GM12878 (cell line): ENCODE measurements around the gene PRF1. TPM values are rescaled to one million over a fixed set of nuclear protein-coding genes. Genes with fewer than 3 reads are reported as not detected.

Experiments
- ATAC-seq: fragments of 200-7000 bp; cut with Tn5 transposase; 3 replicates; pipeline ENCODE4 v1.9.1; 2020; ENCODE audit warnings: mild to moderate bottlenecking, moderate library complexity
- BruUV-seq: library from RNA; stranded (reverse); fragments of 400-500 nt; replicated peaks from 2 replicates; lab custom pipeline; 2021; lab: Mats Ljungman, UMichigan
- CTCF ChIA-PET: fragments of 300-600 bp; sonication (Branson Sonifier 250); formaldehyde crosslinking; extraction: SDS; loops from one replicate; lab custom pipeline; 2021; ENCODE audit warnings: inconsistent platforms; lab: Yijun Ruan, JAX
- POLR2A ChIA-PET: fragments of 350-600 bp; formaldehyde crosslinking; extraction: SDS; loops from one replicate; lab custom pipeline; 2021; ENCODE audit warnings: inconsistent platforms; lab: Charles Lee
- RAD21 ChIA-PET: fragments of 300-600 bp; sonication (Branson Sonifier 250); formaldehyde crosslinking; loops from one replicate; lab custom pipeline; 2023; ENCODE audit warnings: antibody characterized with exemption; ENCODE audit not compliant: unreplicated experiment; lab: Charles Lee
- SMC1A ChIA-PET: fragments of 300-600 bp; sonication (Branson Sonifier 250); formaldehyde crosslinking; loops from one replicate; lab custom pipeline; 2023; ENCODE audit not compliant: unreplicated experiment, uncharacterized antibody; lab: Charles Lee
- DNase-seq: peaks from one replicate; pipeline ENCODE4 v3.0.0-alpha.2; 2011; ENCODE audit warnings: low read depth, low spot score
- FAIRE-seq: peaks from 3 replicates; lab custom pipeline; 2011; peaks lifted over from hg19 to GRCh38; lab: Jason Lieb, UNC
- H2AFZ ChIP-seq: 2 replicates; pipeline ENCODE4 v1.6.0; 2011; ENCODE audit warnings: low read depth, low read length, control low read depth; ENCODE audit not compliant: control insufficient read depth
- H3K27ac ChIP-seq: 2 replicates; pipeline ENCODE4 v1.5.1; 2011; ENCODE audit warnings: control low read depth; ENCODE audit not compliant: control insufficient read depth, insufficient read depth
- H3K27me3 ChIP-seq, 2 experiments: replicated peaks in 1 of 2; 2 replicates each; pipeline versions ENCODE4 v1.6.0 to v1.6.1; 2011; ENCODE audit warnings: low read length in 1 of 2; ENCODE audit not compliant: control insufficient read depth in 2 of 2, insufficient read depth in 2 of 2
- H3K36me3 ChIP-seq, 2 experiments: 2 replicates each; pipeline ENCODE4 v1.5.1; 2011; ENCODE audit warnings: low read length in 1 of 2; ENCODE audit not compliant: control insufficient read depth in 2 of 2, insufficient read depth in 2 of 2
- H3K4me1 ChIP-seq: 2 replicates; pipeline ENCODE4 v1.6.1; 2011; ENCODE audit warnings: mild to moderate bottlenecking, low read length, moderate library complexity, mixed read lengths; ENCODE audit not compliant: control insufficient read depth, insufficient read depth
- H3K4me2 ChIP-seq: 2 replicates; pipeline ENCODE4 v1.6.0; 2011; ENCODE audit warnings: control low read depth; ENCODE audit not compliant: control insufficient read depth, insufficient read depth
- H3K4me3 ChIP-seq: fragments of 200-600 bp; sonication (generic); 2 replicates; pipeline ENCODE4 v1.5.1; 2016
- H3K79me2 ChIP-seq: 2 replicates; pipeline ENCODE4 v1.6.0; 2011; ENCODE audit warnings: low read length; ENCODE audit not compliant: control insufficient read depth, insufficient read depth
- H3K9ac ChIP-seq: 2 replicates; pipeline ENCODE4 v1.8.0; 2011; ENCODE audit warnings: low read length, control low read depth, mixed read lengths; ENCODE audit not compliant: control insufficient read depth, insufficient read depth
- H3K9me3 ChIP-seq: replicated peaks from 3 replicates; pipeline ENCODE4 v1.5.1; 2011; ENCODE audit warnings: mild to moderate bottlenecking, low read length; ENCODE audit not compliant: control insufficient read depth, insufficient read depth
- H4K20me1 ChIP-seq: 2 replicates; pipeline ENCODE4 v1.6.0; 2011; ENCODE audit not compliant: control insufficient read depth, insufficient read depth
- BHLHE40 ChIP-seq, 2 experiments: fragments of 450-650 bp in 1 of 2; IDR thresholded peaks; 2 replicates each; pipeline ENCODE4 v1.6.1; 2011 to 2017; ENCODE audit warnings: low read depth in 2 of 2, borderline replicate concordance in 1 of 2, improper control_type of control experiment in 1 of 2, low read length in 1 of 2, mild to moderate bottlenecking in 1 of 2
- HDAC2 ChIP-seq: fragments of 200-600 bp; sonication (generic); IDR thresholded peaks from 2 replicates; pipeline ENCODE4 v1.6.1; 2017
- NFYB ChIP-seq: IDR thresholded peaks from 2 replicates; pipeline ENCODE4 v1.6.1; 2011; ENCODE audit warnings: low read depth, mild to moderate bottlenecking, low read length, improper control_type of control experiment, moderate library complexity; ENCODE audit not compliant: insufficient read depth
- PAX5 ChIP-seq: IDR thresholded peaks from 2 replicates; pipeline ENCODE4 v1.6.1; 2011; ENCODE audit warnings: low read depth, low read length, borderline replicate concordance
- RCOR1 ChIP-seq: conservative IDR thresholded peaks from 2 replicates; pipeline ENCODE4 v1.6.1; 2012; ENCODE audit warnings: low read depth, low read length, improper control_type of control experiment
- SMARCA5 ChIP-seq: fragments of 450-650 bp; IDR thresholded peaks from 2 replicates; pipeline ENCODE4 v1.6.1; 2017; ENCODE audit warnings: mild to moderate bottlenecking
- ZNF217 ChIP-seq: fragments of 450-650 bp; IDR thresholded peaks from 2 replicates; pipeline ENCODE4 v1.6.1; 2017; ENCODE audit warnings: antibody characterized with exemption, mild to moderate bottlenecking
- ZNF622 ChIP-seq: fragments of 450-650 bp; IDR thresholded peaks from 2 replicates; pipeline ENCODE4 v1.6.1; 2017; ENCODE audit warnings: mild to moderate bottlenecking, inconsistent platforms
- WGBS: methylation state at CpG from one replicate; pipeline ENCODE4 v1.1.6; 2016; ENCODE audit warnings: low lambda C conversion rate; ENCODE audit not compliant: insufficient replicate concordance, insufficient coverage; ENCODE audit errors: missing lambda C conversion rate; 5-methylcytosine and 5-hydroxymethylcytosine counted together
- in situ Hi-C: fragments of 300-500 bp; cut with MboI; formaldehyde crosslinking; loops from 9 replicates; pipeline ENCODE4 v1.14.3; 2018; ENCODE audit warnings: mixed read lengths
- intact Hi-C: fragments of 100-400 bp; cut with micrococcal nuclease; formaldehyde crosslinking; loops from one replicate; pipeline ENCODE4 v1.14.2; 2022; ENCODE audit not compliant: unreplicated experiment
- polyA plus RNA-seq, 11 experiments: library from polyadenylated mRNA; depleted of rRNA in 4 of 11; unstranded in 6 of 11; stranded (reverse) in 5 of 11; fragments of >200 nt; fragmentation: Nextera tagmentation in 4 of 11; fragmentation: Illumina TruSeq in 1 of 11; extraction: Ambion mirVana in 4 of 11; extraction: Trizol in 1 of 11; gene quantifications; 1 replicate in 1 of 11; 2 replicates in 10 of 11; pipeline versions ENCODE4 v1.2.1 to v1.2.3, GENCODE V29; 2011 to 2016; ENCODE audit warnings: inconsistent platforms in 2 of 11, missing spikeins in 2 of 11, low read depth in 1 of 11
- total RNA-seq, 4 experiments: library from RNA; depleted of rRNA in 3 of 4; stranded (reverse); fragments of >200 nt in 3 of 4; fragmentation: Illumina TruSeq in 1 of 4; extraction: Trizol in 1 of 4; gene quantifications; 2 replicates each; pipeline versions ENCODE4 v1.2.1 to v1.2.3, GENCODE V29; 2013 to 2021
- TF ChIP-seq, protein P1 (sequence below): IDR thresholded peaks from 2 replicates; pipeline ENCODE4 v1.6.1; 2012; ENCODE audit warnings: mild to moderate bottlenecking, low read depth, low read length
- TF ChIP-seq, protein P2 (sequence below): fragments of 450-650 bp; IDR thresholded peaks from 2 replicates; pipeline ENCODE4 v1.6.1; 2018; ENCODE audit warnings: mild to moderate bottlenecking, low read depth, moderate library complexity; ENCODE audit not compliant: partially characterized antibody
- TF ChIP-seq, protein P3 (sequence below): IDR thresholded peaks from 2 replicates; pipeline ENCODE4 v1.6.1; 2012; ENCODE audit warnings: low read depth, low read length, improper control_type of control experiment

The PRF1 gene
- total and polyA plus RNA-seq, 10 of the 15 experiments (the other 5 are each of a cell fraction or from before 2014, with no cell fraction given): 0.84 to 15.7 (median 1.3) TPM

DNA sequence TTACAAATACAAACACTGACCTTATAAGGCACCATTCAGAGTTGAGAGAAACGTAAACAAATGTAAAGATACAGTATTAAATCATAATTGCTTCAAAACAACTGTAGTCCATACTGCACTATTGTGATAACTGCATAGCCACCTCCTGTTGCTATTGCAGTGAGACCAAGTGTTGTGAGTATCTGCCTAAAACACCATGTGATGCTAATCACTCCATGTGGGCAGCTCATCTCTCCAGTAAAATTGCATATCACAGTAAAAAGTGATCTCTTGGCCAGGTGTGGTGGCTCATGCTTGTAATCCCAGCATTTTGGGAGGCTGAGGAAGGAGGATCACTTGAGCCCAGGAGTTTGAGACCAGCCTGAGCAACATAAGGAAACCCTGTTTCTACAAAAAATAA is 26.8 kb upstream of the PRF1 start:
- no peak overlapping the region for H3K9ac ChIP-seq
- H3K27ac ChIP-seq: no peak overlapping the region
- ChIA-PET CTCF (no interaction called here), POLR2A (no interaction called here), RAD21 (no interaction called here), SMC1A (no interaction called here)
- H3K79me2 ChIP-seq: no peaks in the 10 kb centered on the region
- no TSS peak for BruUV-seq
- TF ChIP-seq ZNF217: no peak
- H3K4me1 ChIP-seq: no peaks in the 10 kb centered on the region
- whole genome bisulfite sequencing: 0% methylated on average over 1 of the region's 1 CpG
- DNase-seq (no peak), FAIRE-seq (no peak), ATAC-seq (no peak)
- intact Hi-C loops: no loop called here
- H3K4me3 ChIP-seq: no peak overlapping the region
- no peaks in the 10 kb centered on the region for H4K20me1 ChIP-seq
- in situ Hi-C loops: no loop called here
- H2AFZ ChIP-seq: no peak overlapping the region
- H3K9me3 ChIP-seq: peaks cover 2% of the 10 kb centered on the region; the same call in 2 of the 3 replicates
- H3K4me2 ChIP-seq: no peak overlapping the region
- no peaks in the 10 kb centered on the region for H3K36me3 ChIP-seq
- H3K27me3 ChIP-seq: no peaks in the 10 kb centered on the region

DNA sequence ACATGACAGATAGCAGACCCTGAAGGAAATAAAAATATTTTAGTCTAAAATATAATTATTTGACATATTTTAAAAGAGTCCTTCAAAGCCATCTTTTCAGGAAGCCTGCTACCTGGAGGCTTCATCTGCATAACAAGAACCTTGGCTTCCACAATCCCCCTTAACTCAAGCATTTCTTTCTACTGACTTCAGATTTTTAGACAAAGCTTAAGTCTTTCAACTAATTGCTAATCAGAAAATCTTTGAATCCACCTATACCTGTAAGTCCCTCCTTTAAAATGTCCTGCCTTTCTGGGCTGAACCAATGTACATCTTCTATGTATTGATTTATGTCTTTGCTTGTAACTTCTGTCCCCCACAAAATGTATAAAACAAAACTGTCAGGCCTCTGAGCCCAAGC is 23.5 kb upstream of the PRF1 start:
- FAIRE-seq (no peak), DNase-seq (no peak), ATAC-seq (no peak)
- Histone ChIP-seq H3K36me3 (no peaks in the 10 kb centered on the region), H3K9ac (no peak overlapping the region), H3K27ac (no peak overlapping the region), H4K20me1 (no peaks in the 10 kb centered on the region), H3K9me3 (peaks cover 10% of the 10 kb centered on the region; the same call in 2 of the 3 replicates), H3K4me2 (no peak overlapping the region), H2AFZ (no peak overlapping the region), H3K79me2 (no peaks in the 10 kb centered on the region), H3K4me3 (no peak overlapping the region), H3K4me1 (no peaks in the 10 kb centered on the region), H3K27me3 (no peaks in the 10 kb centered on the region)
- SMC1A ChIA-PET: no interaction called here
- intact Hi-C loops: no loop called here
- in situ Hi-C loops: no loop called here
- POLR2A ChIA-PET: no interaction called here
- CTCF ChIA-PET: interaction anchor here (0.7 kb wide), 1 partner anchor 133 kb away, joined by 3 read pairs; no protein-coding TSS in a partner anchor
- RAD21 ChIA-PET: no interaction called here
- no TSS peak for BruUV-seq
- TF ChIP-seq RCOR1 (no peak), NFYB (no peak), SMARCA5 (no peak), BHLHE40 (IDR thresholded peaks at IDR 0.05; ENCODE audit: borderline replicate concordance in 1 of 2, low read depth in 2 of 2, low read length in 1 of 2) (no peak), PAX5 (no peak), ZNF622 (no peak), HDAC2 (no peak)
- TF ChIP-seq, protein P1, sequence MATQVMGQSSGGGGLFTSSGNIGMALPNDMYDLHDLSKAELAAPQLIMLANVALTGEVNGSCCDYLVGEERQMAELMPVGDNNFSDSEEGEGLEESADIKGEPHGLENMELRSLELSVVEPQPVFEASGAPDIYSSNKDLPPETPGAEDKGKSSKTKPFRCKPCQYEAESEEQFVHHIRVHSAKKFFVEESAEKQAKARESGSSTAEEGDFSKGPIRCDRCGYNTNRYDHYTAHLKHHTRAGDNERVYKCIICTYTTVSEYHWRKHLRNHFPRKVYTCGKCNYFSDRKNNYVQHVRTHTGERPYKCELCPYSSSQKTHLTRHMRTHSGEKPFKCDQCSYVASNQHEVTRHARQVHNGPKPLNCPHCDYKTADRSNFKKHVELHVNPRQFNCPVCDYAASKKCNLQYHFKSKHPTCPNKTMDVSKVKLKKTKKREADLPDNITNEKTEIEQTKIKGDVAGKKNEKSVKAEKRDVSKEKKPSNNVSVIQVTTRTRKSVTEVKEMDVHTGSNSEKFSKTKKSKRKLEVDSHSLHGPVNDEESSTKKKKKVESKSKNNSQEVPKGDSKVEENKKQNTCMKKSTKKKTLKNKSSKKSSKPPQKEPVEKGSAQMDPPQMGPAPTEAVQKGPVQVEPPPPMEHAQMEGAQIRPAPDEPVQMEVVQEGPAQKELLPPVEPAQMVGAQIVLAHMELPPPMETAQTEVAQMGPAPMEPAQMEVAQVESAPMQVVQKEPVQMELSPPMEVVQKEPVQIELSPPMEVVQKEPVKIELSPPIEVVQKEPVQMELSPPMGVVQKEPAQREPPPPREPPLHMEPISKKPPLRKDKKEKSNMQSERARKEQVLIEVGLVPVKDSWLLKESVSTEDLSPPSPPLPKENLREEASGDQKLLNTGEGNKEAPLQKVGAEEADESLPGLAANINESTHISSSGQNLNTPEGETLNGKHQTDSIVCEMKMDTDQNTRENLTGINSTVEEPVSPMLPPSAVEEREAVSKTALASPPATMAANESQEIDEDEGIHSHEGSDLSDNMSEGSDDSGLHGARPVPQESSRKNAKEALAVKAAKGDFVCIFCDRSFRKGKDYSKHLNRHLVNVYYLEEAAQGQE: no peak
- TF ChIP-seq, protein P2, sequence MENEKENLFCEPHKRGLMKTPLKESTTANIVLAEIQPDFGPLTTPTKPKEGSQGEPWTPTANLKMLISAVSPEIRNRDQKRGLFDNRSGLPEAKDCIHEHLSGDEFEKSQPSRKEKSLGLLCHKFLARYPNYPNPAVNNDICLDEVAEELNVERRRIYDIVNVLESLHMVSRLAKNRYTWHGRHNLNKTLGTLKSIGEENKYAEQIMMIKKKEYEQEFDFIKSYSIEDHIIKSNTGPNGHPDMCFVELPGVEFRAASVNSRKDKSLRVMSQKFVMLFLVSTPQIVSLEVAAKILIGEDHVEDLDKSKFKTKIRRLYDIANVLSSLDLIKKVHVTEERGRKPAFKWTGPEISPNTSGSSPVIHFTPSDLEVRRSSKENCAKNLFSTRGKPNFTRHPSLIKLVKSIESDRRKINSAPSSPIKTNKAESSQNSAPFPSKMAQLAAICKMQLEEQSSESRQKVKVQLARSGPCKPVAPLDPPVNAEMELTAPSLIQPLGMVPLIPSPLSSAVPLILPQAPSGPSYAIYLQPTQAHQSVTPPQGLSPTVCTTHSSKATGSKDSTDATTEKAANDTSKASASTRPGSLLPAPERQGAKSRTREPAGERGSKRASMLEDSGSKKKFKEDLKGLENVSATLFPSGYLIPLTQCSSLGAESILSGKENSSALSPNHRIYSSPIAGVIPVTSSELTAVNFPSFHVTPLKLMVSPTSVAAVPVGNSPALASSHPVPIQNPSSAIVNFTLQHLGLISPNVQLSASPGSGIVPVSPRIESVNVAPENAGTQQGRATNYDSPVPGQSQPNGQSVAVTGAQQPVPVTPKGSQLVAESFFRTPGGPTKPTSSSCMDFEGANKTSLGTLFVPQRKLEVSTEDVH: no peak
- TF ChIP-seq, protein P3, sequence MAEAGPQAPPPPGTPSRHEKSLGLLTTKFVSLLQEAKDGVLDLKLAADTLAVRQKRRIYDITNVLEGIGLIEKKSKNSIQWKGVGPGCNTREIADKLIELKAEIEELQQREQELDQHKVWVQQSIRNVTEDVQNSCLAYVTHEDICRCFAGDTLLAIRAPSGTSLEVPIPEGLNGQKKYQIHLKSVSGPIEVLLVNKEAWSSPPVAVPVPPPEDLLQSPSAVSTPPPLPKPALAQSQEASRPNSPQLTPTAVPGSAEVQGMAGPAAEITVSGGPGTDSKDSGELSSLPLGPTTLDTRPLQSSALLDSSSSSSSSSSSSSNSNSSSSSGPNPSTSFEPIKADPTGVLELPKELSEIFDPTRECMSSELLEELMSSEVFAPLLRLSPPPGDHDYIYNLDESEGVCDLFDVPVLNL: no peak
